Measurements from ENCODE around the gene HAPLN3.

HAPLN3 gene

DNA sequence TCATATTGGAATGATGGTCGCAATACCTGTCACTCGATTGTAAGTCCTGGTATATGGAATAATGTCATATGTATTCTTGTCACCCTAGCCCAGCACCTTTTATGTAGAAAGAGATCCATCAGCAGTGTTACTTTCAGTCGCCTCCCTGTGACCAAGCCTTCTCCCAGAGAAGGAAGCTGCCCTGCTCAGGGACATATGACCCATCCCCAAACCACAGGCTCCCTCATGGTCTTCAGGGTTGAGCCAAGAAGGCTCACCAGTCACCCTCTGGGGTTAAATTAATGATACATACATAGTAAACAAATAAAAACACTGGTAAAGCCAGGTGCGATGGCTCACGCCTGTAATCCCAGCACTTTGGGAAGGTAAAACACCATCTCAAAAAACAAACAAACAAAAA lies 22.4 kb upstream of the HAPLN3 start:
- TF ChIP-seq CTCF (IDR thresholded peaks at IDR 0.05; ENCODE audit: insufficient read depth, low read length, missing control alignments), result no peak
- H3K4me3 ChIP-seq (ENCODE audit: low read depth, low read length), result no peak overlapping the region
- ChIA-PET POLR2A (no interaction called here), CTCF (interaction anchor here (1.3 kb wide), 1 partner anchor 13 kb away, joined by 5 read pairs; no protein-coding TSS in a partner anchor)
- DNase-seq (ENCODE audit: low read depth, low spot score), result no peak

- TF ChIP-seq CTCF (IDR thresholded peaks at IDR 0.05; ENCODE audit: insufficient read depth, low read length, missing control alignments), result no peak
- POLR2A ChIA-PET, result no interaction called here
- CTCF ChIA-PET, result interaction anchor here (0.6 to 3.9 kb wide), 6 partner anchors 11 to 417 kb away, joined by 3 to 29 read pairs (median 4); no protein-coding TSS in a partner anchor
- no peak overlapping the region for H3K4me3 ChIP-seq (ENCODE audit: low read depth, low read length)
- no peak for DNase-seq (ENCODE audit: low read depth, low spot score)
These were observed 20.0 kb upstream of the HAPLN3 start for GRCh38 chr15:88915354-88915753.

- TF ChIP-seq CTCF (IDR thresholded peaks at IDR 0.05; ENCODE audit: insufficient read depth, low read length, missing control alignments), result no peak
- ChIA-PET POLR2A (interaction anchor here (0.6 to 3.7 kb wide), 8 partner anchors 8 to 138 kb away, joined by 3 to 22 read pairs (median 4); no protein-coding TSS in a partner anchor), CTCF (interaction anchor here (0.8 to 3.9 kb wide), 4 partner anchors 9 to 90 kb away, joined by 4 to 29 read pairs (median 13); no protein-coding TSS in a partner anchor)
- peak overlapping the region; percentile 65 for H3K4me3 ChIP-seq (ENCODE audit: low read depth, low read length)
- no peak for DNase-seq (ENCODE audit: low read depth, low spot score)
These were observed 18.5 kb upstream of the HAPLN3 start for GRCh38 chr15:88913850-88914169.

DNA sequence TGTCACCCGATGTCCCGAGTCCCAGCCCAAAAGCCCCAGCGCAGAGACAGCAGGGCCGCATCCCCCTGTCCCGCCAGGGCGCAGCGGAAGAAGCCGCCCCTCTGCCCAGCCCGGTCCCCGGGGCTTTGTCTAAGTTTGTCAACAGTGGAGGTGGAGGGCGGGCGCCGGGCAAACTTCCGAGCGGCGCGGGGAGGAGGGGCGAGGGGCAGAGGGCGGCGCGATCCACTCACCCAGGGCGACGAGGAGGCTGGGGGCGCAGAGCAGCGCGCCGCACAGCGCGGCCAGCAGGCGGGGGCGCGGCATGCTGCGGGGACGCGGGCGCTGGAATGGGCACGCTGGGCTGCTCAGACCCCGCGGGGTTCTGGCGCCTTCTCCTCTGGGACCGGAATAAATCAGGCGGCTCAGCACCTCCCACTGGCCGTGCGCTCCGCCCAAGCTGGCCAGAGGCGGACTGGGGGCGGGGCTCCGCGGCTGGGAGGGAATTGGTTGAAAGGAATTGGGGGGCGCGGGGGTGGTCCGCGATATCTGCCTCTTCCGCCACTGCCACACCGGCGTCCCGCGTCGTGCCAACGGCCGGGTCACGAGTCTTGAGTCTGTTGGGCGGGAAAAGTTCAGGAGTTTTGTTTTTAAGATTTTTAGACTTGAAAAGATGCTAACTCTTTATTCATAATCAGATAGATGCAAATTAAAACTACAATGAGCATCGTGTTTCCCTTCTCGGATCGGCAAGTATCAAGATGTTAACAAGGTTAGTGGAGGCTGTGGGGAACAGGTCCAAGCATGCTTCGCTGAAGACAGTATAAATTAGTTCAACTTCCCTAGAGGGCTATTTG lies 17.9 kb upstream of the HAPLN3 start, which contains the start of gene MFGE8:
Gene MFGE8, minus strand, starts transcription at position 363 of the 833 bp plus-strand sequence. Its CDS starts 60 bp downstream, at position 303.
- peak within 1 kb of the TSS; percentile 65 for H3K4me3 ChIP-seq (ENCODE audit: low read depth, low read length)
- TF ChIP-seq CTCF (IDR thresholded peaks at IDR 0.05; ENCODE audit: insufficient read depth, low read length, missing control alignments), result peak; percentile 0
- no peak for DNase-seq (ENCODE audit: low read depth, low spot score)
- CTCF ChIA-PET, result interaction anchor here (1.3 to 3.9 kb wide), 4 partner anchors 8 to 90 kb away, joined by 3 to 29 read pairs (median 11); no protein-coding TSS in a partner anchor
- POLR2A ChIA-PET, result interaction anchor here (0.6 to 3.7 kb wide), 8 partner anchors 8 to 139 kb away, joined by 3 to 22 read pairs (median 5); no protein-coding TSS in a partner anchor

DNA sequence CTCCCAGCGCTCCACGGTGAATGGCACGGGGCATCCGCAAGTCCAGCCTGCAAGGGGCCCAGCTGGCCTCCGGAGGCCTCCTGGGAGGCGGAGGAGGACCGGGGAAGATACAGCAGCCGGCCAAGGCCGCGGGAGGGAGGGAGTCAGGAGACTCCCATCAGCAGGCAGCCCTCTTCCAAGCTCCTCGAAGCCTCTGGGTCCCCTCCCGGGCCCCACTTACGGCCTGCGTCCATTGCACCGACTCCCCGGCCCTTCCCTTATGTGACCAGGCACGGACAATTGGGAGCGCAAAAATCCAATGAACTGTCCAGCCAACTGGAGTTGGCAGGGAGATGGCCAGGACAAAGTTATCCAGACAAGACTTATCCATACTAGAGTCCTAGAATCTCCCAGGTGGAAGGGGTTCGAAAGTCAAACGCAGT lies 17.2 kb upstream of the HAPLN3 start:
- H3K4me3 ChIP-seq (ENCODE audit: low read depth, low read length), result peak overlapping the region; percentile 65
- no peak for TF ChIP-seq CTCF (IDR thresholded peaks at IDR 0.05; ENCODE audit: insufficient read depth, low read length, missing control alignments)
- ChIA-PET POLR2A (interaction anchor here (0.7 to 3.7 kb wide), 5 partner anchors 8 to 140 kb away, joined by 3 to 22 read pairs (median 5); no protein-coding TSS in a partner anchor), CTCF (interaction anchor here (0.7 to 2.8 kb wide), 11 partner anchors 9 to 265 kb away, joined by 3 to 17 read pairs (median 5); no protein-coding TSS in a partner anchor)
- no peak for DNase-seq (ENCODE audit: low read depth, low spot score)

- no peak for TF ChIP-seq CTCF (IDR thresholded peaks at IDR 0.05; ENCODE audit: insufficient read depth, low read length, missing control alignments)
- POLR2A ChIA-PET, result interaction anchor here (0.7 to 3.7 kb wide), 5 partner anchors 9 to 92 kb away, joined by 3 to 22 read pairs (median 5); no protein-coding TSS in a partner anchor
- H3K4me3 ChIP-seq (ENCODE audit: low read depth, low read length), result peak overlapping the region; percentile 65
- DNase-seq (ENCODE audit: low read depth, low spot score), result no peak
- CTCF ChIA-PET, result interaction anchor here (0.6 to 2.8 kb wide), 16 partner anchors 8 to 266 kb away, joined by 3 to 17 read pairs (median 4); no protein-coding TSS in a partner anchor
These were observed 16.4 kb upstream of the HAPLN3 start for GRCh38 chr15:88911766-88912118.
